ENCODE measurements around the gene RNPS1.

- no peak for TF ChIP-seq CTCF (conservative IDR thresholded peaks at IDR 0.05; ENCODE audit: low read length)
- no peak for TF ChIP-seq EZH2phosphoT487 (IDR thresholded peaks at IDR 0.05; ENCODE audit: borderline replicate concordance, low read depth, low read length)
These were observed 25.3 kb downstream of the RNPS1 start for GRCh38 chr16:2242598-2242997.

All from OCI-LY7 (cell line).